ENCODE measurements around the gene GIMAP6. TPM values are rescaled to one million over a fixed set of nuclear protein-coding genes. Genes with fewer than 3 reads are reported as not detected.
A peak's percentile ranks its signal among the peaks of the same experiment; 100 is the strongest.
"Not testable (repeated sequence)": the region's sequence is repeated elsewhere in the genome, so short reads cannot be mapped to it uniquely, and the experiment has no call there.

GIMAP6 gene
- total RNA-seq, 8 experiments from 2014 or later, result 0.05 to 0.62 (median 0.31) TPM; not detected in 3

- in situ Hi-C loops (cut with MboI; ENCODE audit: low pct_unique_long_range_greater_than_20kb in 2 of 9, low sequenced_read_pairs in 9 of 9, unreplicated experiment in 9 of 9), result no loop called here
- H3K4me1 ChIP-seq (replicated peaks in 1 of 2), result no peaks in the 10 kb centered on the region
- H3K4me3 ChIP-seq, result no peak overlapping the region
- WGBS, 10 experiments, result 0 to 96% (median 61%) methylated on average over 1 to 7 of the region's 8 CpGs; no CpG with 5 or more reads in 2 of the 10 experiments
- ATAC-seq (replicated peaks in 6 of 8), result no peak
- no peak overlapping the region for H3K27ac ChIP-seq
These were observed 930 bp downstream of the GIMAP6 start for GRCh38 chr7:150631084-150631826.

- H3K4me3 ChIP-seq, result no peak overlapping the region
- no peak overlapping the region for H3K27ac ChIP-seq
- WGBS, 10 experiments, result 0 to 92% (median 46%) methylated on average over 1 to 9 of the region's 9 CpGs; no CpG with 5 or more reads in 1 of the 10 experiments
- in situ Hi-C loops (cut with MboI; ENCODE audit: low pct_unique_long_range_greater_than_20kb in 2 of 9, low sequenced_read_pairs in 9 of 9, unreplicated experiment in 9 of 9), result no loop called here
- ATAC-seq (replicated peaks in 6 of 8), result peak in 1 of 8 experiments; percentile 50
- no peaks in the 10 kb centered on the region for H3K4me1 ChIP-seq (replicated peaks in 1 of 2)
These were observed 2.8 kb downstream of the GIMAP6 start for GRCh38 chr7:150629347-150629746.

- ATAC-seq (replicated peaks in 6 of 8), result no peak
- in situ Hi-C loops (cut with MboI; ENCODE audit: low pct_unique_long_range_greater_than_20kb in 2 of 9, low sequenced_read_pairs in 9 of 9, unreplicated experiment in 9 of 9), result no loop called here
- no peaks in the 10 kb centered on the region for H3K4me1 ChIP-seq (replicated peaks in 1 of 2)
- H3K4me3 ChIP-seq, result no peak overlapping the region
- 19 to 100% (median 84%) methylated on average over 2 to 16 of the region's 18 CpGs; no CpG with 5 or more reads in 1 of the 10 experiments for WGBS, 10 experiments
- H3K27ac ChIP-seq, result no peak overlapping the region
These were observed 4.2 kb downstream of the GIMAP6 start for GRCh38 chr7:150627959-150628358.

GRCh38 chr7:150626696-150627095, 5.5 kb downstream of the GIMAP6 start:
- H3K4me1 ChIP-seq (replicated peaks in 1 of 2), result no peaks in the 10 kb centered on the region
- 0 to 96% (median 60%) methylated on average over 1 to 3 of the region's 4 CpGs; no CpG with 5 or more reads in 6 of the 10 experiments for WGBS, 10 experiments
- no peak for ATAC-seq (replicated peaks in 6 of 8)
- no peak overlapping the region for H3K27ac ChIP-seq
- no peak overlapping the region for H3K4me3 ChIP-seq
- in situ Hi-C loops (cut with MboI; ENCODE audit: low pct_unique_long_range_greater_than_20kb in 2 of 9, low sequenced_read_pairs in 9 of 9, unreplicated experiment in 9 of 9), result no loop called here

DNA sequence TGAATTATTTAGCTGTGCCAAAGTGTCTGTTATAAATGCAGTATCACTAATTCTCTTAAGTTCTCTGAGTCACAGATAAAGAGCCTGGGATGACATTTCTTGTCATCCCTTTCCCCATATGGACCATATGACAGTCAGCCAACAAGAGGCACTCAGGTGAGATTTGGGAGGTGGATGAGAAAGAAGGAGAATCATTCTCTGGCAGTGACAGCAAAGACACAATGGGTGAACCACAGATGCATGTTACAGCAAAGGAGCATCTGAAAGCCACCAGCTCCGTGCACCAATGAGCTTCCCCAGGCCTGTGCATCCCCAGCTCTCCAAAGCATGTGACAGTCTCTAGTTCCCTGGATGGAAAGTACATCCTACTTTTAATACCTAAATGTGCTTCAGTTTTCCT, 10.8 kb downstream of the GIMAP6 start:
- 0 to 100% (median 43%) methylated on average over 1 of the region's 1 CpG; no CpG with 5 or more reads in 4 of the 10 experiments for WGBS, 10 experiments
- Histone ChIP-seq H3K27ac (no peak overlapping the region), H3K4me1 (replicated peaks in 1 of 2) (no peaks in the 10 kb centered on the region), H3K4me3 (no peak overlapping the region)
- in situ Hi-C loops (cut with MboI; ENCODE audit: low pct_unique_long_range_greater_than_20kb in 2 of 9, low sequenced_read_pairs in 9 of 9, unreplicated experiment in 9 of 9), result no loop called here
- no peak for ATAC-seq (replicated peaks in 6 of 8)

- Histone ChIP-seq H3K4me3 (no peak overlapping the region), H3K4me1 (replicated peaks in 1 of 2) (no peaks in the 10 kb centered on the region), H3K27ac (no peak overlapping the region)
- 0 to 73% (median 35%) methylated on average over 1 to 3 of the region's 3 CpGs for WGBS, 10 experiments
- no peak for ATAC-seq (replicated peaks in 6 of 8)
- in situ Hi-C loops (cut with MboI; ENCODE audit: low pct_unique_long_range_greater_than_20kb in 2 of 9, low sequenced_read_pairs in 9 of 9, unreplicated experiment in 9 of 9), result no loop called here
These were observed 11.4 kb downstream of the GIMAP6 start for GRCh38 chr7:150620617-150621371.

GRCh38 chr7:150620061-150620460, 12.1 kb downstream of the GIMAP6 start:
- in situ Hi-C loops (cut with MboI; ENCODE audit: low pct_unique_long_range_greater_than_20kb in 2 of 9, low sequenced_read_pairs in 9 of 9, unreplicated experiment in 9 of 9), result no loop called here
- Histone ChIP-seq H3K27ac (no peak overlapping the region), H3K4me1 (replicated peaks in 1 of 2) (no peaks in the 10 kb centered on the region), H3K4me3 (no peak overlapping the region)
- no peak for ATAC-seq (replicated peaks in 6 of 8)
- WGBS, 10 experiments, result 0 to 94% (median 68%) methylated on average over 2 to 3 of the region's 3 CpGs; no CpG with 5 or more reads in 1 of the 10 experiments

DNA sequence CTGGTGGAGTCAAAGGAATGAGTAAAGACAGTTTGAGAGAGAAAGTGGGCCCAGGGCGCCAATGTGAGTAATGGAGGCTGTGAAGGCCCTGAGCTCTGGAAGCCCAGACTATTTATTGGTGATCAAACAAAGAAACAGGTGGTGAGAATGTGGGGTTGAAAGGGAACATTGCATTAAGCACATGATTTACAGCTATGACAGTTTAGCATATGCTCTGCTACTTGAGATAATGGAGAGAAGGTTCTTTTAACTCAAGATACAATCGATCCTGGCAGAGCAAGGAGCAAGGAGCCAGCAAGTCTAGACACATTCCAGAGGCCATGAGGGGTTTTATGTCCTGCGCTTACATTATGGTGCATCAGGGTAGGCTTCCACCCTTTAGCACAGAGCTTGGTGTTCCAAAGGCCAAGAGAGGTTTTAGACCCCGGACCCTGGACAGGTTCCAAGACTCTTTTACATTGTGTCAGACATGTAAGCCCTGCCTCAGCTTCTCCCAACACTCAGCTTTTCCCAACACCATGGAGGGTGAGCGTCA, 16.9 kb downstream of the GIMAP6 start:
- ATAC-seq (replicated peaks in 6 of 8); H3K27ac ChIP-seq; in situ Hi-C loops (cut with MboI; ENCODE audit: low pct_unique_long_range_greater_than_20kb in 2 of 9, low sequenced_read_pairs in 9 of 9, unreplicated experiment in 9 of 9); H3K4me1 ChIP-seq (replicated peaks in 1 of 2); H3K4me3 ChIP-seq: not testable (repeated sequence)
- WGBS, 10 experiments, result 0 to 60% (median 8%) methylated on average over 1 to 5 of the region's 5 CpGs; no CpG with 5 or more reads in 4 of the 10 experiments

DNA sequence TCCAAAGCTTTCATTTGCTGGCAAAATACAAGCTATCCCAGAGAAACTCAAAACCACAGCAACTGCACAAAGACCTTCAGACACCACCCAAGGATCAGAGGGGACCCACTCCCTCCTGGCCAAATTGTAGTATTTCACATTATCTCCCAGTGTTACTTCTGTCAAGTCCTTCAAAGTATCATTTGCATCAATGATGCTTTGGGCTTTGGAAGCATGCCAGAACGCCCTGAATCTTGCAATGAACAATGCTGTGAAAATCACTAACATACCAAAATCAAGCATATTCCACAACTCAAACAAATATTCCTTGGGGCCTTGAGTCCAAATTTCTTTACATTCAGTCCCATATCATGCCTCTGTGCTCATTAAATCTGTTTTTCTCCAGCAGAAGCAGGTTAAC, 17.8 kb downstream of the GIMAP6 start:
- 0 to 80% (median 60%) methylated on average over 1 of the region's 1 CpG; no CpG with 5 or more reads in 6 of the 10 experiments for WGBS, 10 experiments
- H3K27ac ChIP-seq; H3K4me3 ChIP-seq; H3K4me1 ChIP-seq (replicated peaks in 1 of 2); ATAC-seq (replicated peaks in 6 of 8); in situ Hi-C loops (cut with MboI; ENCODE audit: low pct_unique_long_range_greater_than_20kb in 2 of 9, low sequenced_read_pairs in 9 of 9, unreplicated experiment in 9 of 9): not testable (repeated sequence)

DNA sequence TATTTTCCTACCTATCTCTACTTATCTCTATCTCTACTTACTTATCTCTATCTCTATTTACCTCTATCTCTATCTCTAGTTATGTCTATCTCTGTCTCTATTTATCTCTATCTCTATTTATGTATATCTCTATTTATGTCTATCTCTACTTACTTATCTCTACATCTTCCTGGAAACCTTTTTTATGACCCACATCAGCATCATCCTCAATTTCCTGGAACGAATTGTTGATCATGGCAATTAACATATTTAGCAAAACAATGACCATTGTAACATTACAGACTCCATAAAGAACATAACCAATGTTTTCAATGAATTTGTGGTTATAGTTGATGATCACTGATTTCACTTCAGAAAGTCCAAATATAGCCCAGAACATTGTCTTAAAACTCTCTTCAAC, 18.3 kb downstream of the GIMAP6 start:
- Histone ChIP-seq H3K27ac (no peak overlapping the region), H3K4me1 (replicated peaks in 1 of 2) (no peaks in the 10 kb centered on the region), H3K4me3 (no peak overlapping the region)
- ATAC-seq (replicated peaks in 6 of 8), result no peak
- in situ Hi-C loops (cut with MboI; ENCODE audit: low pct_unique_long_range_greater_than_20kb in 2 of 9, low sequenced_read_pairs in 9 of 9, unreplicated experiment in 9 of 9), result no loop called here
- 0 to 56% (median 10%) methylated on average over 1 of the region's 1 CpG; no CpG with 5 or more reads in 3 of the 10 experiments for WGBS, 10 experiments

GRCh38 chr7:150612925-150613324, 19.3 kb downstream of the GIMAP6 start:
- 0 to 80% (median 63%) methylated on average over 1 to 3 of the region's 3 CpGs; no CpG with 5 or more reads in 2 of the 10 experiments for WGBS, 10 experiments
- Histone ChIP-seq H3K27ac (no peak overlapping the region), H3K4me1 (replicated peaks in 1 of 2) (no peaks in the 10 kb centered on the region), H3K4me3 (no peak overlapping the region)
- in situ Hi-C loops (cut with MboI; ENCODE audit: low pct_unique_long_range_greater_than_20kb in 2 of 9, low sequenced_read_pairs in 9 of 9, unreplicated experiment in 9 of 9), result no loop called here
- ATAC-seq (replicated peaks in 6 of 8), result no peak

GRCh38 chr7:150610233-150610632, 22.0 kb downstream of the GIMAP6 start:
- no peak for ATAC-seq (replicated peaks in 6 of 8)
- Histone ChIP-seq H3K4me1 (replicated peaks in 1 of 2) (no peaks in the 10 kb centered on the region), H3K27ac (no peak overlapping the region), H3K4me3 (no peak overlapping the region)
- in situ Hi-C loops (cut with MboI; ENCODE audit: low pct_unique_long_range_greater_than_20kb in 2 of 9, low sequenced_read_pairs in 9 of 9, unreplicated experiment in 9 of 9), result no loop called here
- WGBS, 10 experiments, result 11 to 100% (median 67%) methylated on average over 1 of the region's 1 CpG; no CpG with 5 or more reads in 1 of the 10 experiments

DNA sequence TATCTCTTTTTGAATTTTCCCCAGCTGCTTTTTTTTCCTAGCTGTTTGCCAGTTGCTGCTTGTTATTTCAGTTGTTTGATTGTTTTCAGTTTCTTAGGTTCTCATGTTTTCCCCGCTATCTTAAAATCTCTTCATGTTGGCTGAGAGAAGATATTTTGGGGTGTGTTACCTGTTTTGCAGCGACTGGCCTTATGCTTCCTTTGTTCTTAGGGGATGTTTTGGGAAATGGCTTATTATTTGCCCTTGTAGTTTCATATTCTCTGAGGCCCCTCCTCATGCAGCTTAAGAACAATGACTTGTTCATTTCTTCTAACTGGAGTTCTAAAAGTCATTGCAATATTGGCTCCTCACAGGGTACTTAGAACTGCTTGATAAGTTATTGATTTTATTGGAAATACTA, 28.6 kb downstream of the GIMAP6 start:
- H3K4me1 ChIP-seq (replicated peaks in 1 of 2); ATAC-seq (replicated peaks in 6 of 8); H3K4me3 ChIP-seq; H3K27ac ChIP-seq; in situ Hi-C loops (cut with MboI; ENCODE audit: low pct_unique_long_range_greater_than_20kb in 2 of 9, low sequenced_read_pairs in 9 of 9, unreplicated experiment in 9 of 9): not testable (repeated sequence)
- WGBS, 10 experiments, result 0 to 90% (median 54%) methylated on average over 1 to 2 of the region's 2 CpGs; no CpG with 5 or more reads in 2 of the 10 experiments

All from motor neuron (in vitro differentiated cells).